NCI-H774 (cell line): Measurements from ENCODE around the gene TACR2.

Experiments used
- DNase-seq: peaks from one replicate; lab custom pipeline; 2025; lab: John Stamatoyannopoulos, UW

TACR2 gene

GRCh38 chr10:69419096-69419743 is 2.5 kb upstream of the TACR2 start:
- no peak for DNase-seq

- no peak for DNase-seq
Observed at GRCh38 chr10:69418052-69418752, 1.5 kb upstream of the TACR2 start.

GRCh38 chr10:69417542-69417941 is 824 bp upstream of the TACR2 start:
- DNase-seq, result no peak

- DNase-seq, result no peak
Observed at GRCh38 chr10:69415951-69416350, 767 bp downstream of the TACR2 start.

GRCh38 chr10:69415049-69415448 is 1.7 kb downstream of the TACR2 start:
- no peak for DNase-seq

- DNase-seq, result no peak
Observed at GRCh38 chr10:69414036-69415018, 2.4 kb downstream of the TACR2 start.

- DNase-seq, result peak; percentile 3
Observed at GRCh38 chr10:69413221-69413865, 3.4 kb downstream of the TACR2 start.

- DNase-seq, result no peak
Observed at GRCh38 chr10:69412232-69412790, 4.4 kb downstream of the TACR2 start.

- no peak for DNase-seq
Observed at GRCh38 chr10:69411476-69411875, 5.2 kb downstream of the TACR2 start.

GRCh38 chr10:69410487-69410886 is 6.2 kb downstream of the TACR2 start:
- DNase-seq, result no peak

GRCh38 chr10:69409968-69410367 is 6.8 kb downstream of the TACR2 start:
- DNase-seq, result no peak

- no peak for DNase-seq
Observed at GRCh38 chr10:69409176-69409495, 7.6 kb downstream of the TACR2 start.

- peak; percentile 93 for DNase-seq
Observed at GRCh38 chr10:69408318-69409175, 8.2 kb downstream of the TACR2 start.

GRCh38 chr10:69407621-69408301 is 9.0 kb downstream of the TACR2 start:
- peak; percentile 10 for DNase-seq

GRCh38 chr10:69406816-69407580 is 9.7 kb downstream of the TACR2 start:
- no peak for DNase-seq

GRCh38 chr10:69406302-69406811 is 10.4 kb downstream of the TACR2 start:
- DNase-seq, result no peak

- DNase-seq, result no peak
Observed at GRCh38 chr10:69405221-69405620, 11.5 kb downstream of the TACR2 start.

- DNase-seq, result no peak
Observed at GRCh38 chr10:69404786-69405185, 11.9 kb downstream of the TACR2 start.

GRCh38 chr10:69403519-69403918 is 13.2 kb downstream of the TACR2 start:
- no peak for DNase-seq
